ENCODE results near the gene NFU1. TPM values are rescaled to one million over a fixed set of nuclear protein-coding genes. Genes with fewer than 3 reads are reported as not detected.
A peak's percentile ranks its signal among the peaks of the same experiment; 100 is the strongest.

The NFU1 gene
- polyA plus RNA-seq (ENCODE audit: insufficient read length), result 54.1 TPM

GRCh38 chr2:69436938-69437750, at the start of gene NFU1:
TSS of gene NFU1 (minus strand) at chr2:69437435. CDS start at chr2:69437422, 13 bp downstream.
- DNase-seq, result peak; percentile 96

DNA sequence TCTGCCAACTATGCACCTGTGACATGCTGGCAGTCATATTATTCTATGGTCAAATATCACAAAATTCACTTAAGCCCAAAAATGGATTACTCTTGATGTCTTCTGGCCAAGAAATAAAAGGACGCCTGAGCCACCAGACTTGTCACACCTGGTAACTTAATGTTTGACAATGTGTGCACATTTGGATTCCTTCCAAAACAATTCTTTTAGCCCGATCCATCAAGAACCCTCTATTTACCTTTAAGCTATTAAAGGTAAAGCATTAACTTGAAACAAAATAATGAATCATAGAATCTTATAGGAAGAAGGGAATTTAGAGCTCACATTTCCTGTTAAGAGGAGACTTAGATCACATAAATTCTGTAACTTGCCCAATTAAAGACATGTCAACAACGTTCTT, 46.5 kb upstream of the NFU1 start:
- DNase-seq, result no peak

DNA sequence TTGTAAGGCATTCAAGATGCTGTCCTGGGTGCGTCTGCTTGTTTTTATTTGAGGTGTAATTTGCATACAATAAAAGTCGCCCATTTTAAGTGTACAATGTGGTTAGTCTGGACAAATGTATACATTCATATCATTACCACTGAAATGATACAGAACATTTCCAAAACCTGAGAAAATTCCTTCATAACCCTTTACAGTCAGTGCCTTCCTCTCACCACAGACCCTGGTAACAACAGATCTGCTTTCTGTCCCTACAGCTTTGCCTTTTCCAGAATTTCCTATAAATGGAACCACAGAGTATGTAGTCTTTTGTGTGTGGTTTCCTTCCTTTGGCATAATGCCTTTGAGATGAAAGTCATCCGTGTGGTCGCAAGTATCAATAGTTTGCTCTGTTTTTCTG, 45.8 kb upstream of the NFU1 start:
- no peak for DNase-seq

GRCh38 chr2:69482471-69482870, 45.2 kb upstream of the NFU1 start:
- no peak for DNase-seq

DNA sequence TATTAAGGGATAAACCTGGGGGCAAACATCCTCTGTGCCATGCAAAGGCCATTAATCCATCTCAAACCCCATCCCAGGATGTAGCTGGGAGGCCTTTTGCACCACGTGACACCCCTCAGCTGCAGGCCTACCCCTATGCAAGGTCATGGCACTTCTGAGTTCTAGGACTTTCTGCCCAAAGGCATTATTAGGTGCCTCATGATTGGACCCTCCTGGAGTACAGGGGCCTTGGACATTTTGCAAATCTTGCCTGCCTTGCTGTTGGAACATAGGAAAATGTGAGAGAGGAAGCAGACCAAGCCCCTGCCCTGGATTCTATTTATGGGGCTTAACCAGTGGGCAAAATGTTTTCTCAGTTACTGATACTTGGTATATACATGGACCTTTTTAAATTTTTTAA, 44.2 kb upstream of the NFU1 start:
- no peak for DNase-seq

- no peak for DNase-seq
Measured at GRCh38 chr2:69477627-69478026, 40.4 kb upstream of the NFU1 start.

DNA sequence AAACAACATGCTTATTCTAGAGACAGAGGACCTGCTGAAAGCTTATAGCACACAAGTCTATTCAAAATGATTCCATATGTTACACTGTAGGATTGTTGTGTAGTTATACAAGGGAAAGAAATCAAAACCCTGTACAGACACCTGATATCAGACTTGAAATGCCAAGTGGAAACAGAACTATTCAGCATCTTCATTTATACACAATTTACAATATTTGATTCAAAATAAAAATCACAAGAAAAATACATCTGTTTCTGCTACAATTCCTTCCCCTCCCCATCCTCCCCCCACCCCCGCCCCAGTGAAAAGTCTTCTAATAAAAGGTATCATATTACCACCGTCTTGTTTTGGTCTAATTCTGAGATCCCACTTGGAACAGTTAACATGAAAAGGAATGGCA, 37.5 kb upstream of the NFU1 start:
- DNase-seq, result no peak

DNA sequence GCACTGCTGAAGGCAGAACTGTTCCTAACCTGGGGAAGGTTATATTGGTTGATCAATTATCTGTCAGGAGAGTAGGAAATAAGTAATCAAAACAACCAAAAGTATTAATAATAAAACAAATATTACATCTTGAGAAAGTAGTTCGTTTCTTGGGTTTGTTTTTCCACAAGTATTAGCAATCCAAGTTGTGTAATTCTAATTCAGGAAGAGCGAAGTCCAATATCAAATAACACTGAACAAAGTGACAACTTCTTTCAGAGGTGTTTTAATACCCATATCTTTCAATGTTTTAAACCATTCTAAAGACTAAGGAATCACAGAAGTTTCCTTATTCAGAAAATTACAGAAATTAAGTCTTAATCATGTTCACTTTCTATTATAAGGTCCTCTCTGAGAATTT, 34.6 kb upstream of the NFU1 start:
- no peak for DNase-seq

DNA sequence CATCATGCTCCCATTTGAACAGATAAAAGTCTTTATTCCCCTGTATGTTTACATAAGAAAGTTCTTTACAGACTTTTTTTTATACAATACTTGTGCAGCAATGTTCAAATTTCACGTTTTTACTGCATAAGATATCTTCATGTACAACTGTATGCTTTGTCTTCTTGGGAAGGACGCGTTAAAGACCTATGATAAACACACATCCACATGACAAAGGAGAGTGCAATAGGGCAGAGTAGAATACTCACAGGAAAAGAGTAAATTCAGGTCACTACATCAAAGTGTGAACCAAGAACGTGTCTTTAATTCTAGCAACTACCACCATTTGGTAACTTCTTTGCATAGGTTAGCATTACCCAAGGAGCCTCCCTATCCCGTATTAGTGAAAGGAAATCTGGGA, 33.7 kb upstream of the NFU1 start:
- DNase-seq, result no peak

DNA sequence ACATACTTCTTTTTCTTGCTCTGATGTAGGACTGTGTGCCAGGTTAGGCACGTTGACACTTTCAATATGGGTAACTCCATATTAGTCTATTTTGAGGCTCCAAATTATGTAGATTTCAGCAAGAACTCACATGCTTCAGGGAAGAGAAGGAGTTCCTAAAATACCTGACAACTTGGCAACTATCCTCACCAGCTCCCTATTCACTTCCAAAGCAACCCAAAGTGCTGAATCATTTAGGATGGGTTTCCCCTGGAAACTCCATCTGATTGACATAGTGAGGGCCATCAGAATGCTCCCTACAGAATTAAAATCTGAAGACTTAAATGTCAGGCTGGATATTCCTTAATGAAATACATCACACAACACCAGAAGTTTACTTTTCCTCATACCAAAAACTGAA, 32.5 kb upstream of the NFU1 start:
- no peak for DNase-seq

DNA sequence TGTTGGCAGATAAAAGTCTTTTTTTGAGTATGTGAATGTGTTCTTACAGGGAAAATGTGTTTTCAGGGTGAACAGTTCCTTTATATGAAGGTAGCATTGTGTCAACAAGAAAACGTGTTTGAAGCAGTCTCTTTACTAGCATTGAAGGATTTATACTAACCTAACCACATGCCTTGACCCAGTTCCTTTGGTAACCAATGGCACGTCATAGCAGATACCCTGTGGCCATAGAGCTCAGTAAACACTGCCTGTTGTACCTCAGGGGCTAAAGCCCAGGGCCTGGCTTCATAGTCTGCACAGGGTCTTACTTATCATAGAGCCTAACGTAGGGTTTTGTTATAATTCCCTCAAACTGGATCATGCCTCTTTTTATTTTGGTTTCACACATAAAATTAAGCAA, 32.1 kb upstream of the NFU1 start:
- DNase-seq, result no peak

GRCh38 chr2:69466728-69467127, 29.5 kb upstream of the NFU1 start:
- DNase-seq, result no peak

DNA sequence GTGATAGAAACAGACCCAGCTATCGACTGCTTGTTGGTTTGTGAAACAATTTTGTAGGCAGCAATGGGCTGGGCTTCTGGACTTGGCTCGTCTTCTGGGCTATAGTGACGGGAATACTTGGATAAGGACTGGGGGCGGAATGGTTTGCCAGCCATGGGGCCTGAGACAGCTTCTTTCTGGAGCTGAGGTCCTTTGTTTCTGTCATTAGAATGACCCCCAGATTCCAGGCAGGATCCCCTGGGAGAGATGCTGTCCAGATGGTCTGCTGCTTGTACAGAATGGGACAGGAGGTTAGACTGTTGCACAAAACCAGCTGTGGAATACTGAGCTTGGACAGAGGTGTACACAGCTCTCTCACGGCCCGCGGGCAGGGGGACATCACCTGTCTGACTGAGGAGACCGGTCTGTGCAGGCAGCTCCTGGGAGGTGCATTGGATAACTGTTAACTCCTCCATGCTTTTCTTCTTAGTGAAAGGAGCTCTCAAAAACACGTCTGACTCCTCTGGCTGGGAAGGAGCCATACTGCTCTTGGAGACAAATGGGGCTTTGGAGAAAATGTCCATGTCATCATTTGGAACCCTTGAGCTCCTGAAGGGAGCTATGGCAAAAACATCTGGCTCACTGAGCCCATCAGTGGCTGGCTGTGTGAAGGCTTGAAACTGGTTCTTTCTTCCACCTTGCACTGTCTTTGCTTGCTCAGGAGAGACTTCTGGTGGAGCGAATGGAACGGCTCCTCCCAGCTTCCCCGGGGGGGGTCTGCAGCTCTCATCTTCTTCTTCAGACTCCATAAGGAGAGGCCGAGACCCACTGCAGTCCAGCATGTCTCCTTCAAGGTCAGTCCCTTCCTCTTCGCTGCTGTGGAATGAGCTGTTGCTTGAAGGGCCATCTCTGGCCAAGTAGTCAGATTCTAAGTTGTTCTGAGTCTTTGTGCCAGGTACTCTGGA, 28.6 kb upstream of the NFU1 start:
- DNase-seq, result peak; percentile 36

GRCh38 chr2:69464575-69464974, 27.3 kb upstream of the NFU1 start:
- peak; percentile 8 for DNase-seq

DNA sequence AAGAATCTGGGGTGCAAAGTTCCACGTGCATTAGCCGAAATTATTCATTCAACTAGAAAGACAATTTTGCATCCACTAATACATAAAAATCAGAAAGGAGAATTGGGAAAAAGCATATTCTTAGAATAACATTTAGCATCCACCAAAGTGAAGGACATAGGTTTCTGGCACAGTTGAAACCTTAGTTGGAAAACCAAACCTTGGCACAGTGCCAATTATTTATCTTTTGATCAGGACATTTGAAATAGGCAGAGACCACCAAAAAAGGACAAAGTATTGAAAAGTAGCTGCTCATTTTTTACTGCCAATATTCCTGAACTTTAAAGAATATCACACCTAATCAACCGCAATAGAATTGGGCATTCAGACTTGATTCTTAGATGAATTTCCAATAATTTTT, 25.5 kb upstream of the NFU1 start:
- DNase-seq, result no peak

DNA sequence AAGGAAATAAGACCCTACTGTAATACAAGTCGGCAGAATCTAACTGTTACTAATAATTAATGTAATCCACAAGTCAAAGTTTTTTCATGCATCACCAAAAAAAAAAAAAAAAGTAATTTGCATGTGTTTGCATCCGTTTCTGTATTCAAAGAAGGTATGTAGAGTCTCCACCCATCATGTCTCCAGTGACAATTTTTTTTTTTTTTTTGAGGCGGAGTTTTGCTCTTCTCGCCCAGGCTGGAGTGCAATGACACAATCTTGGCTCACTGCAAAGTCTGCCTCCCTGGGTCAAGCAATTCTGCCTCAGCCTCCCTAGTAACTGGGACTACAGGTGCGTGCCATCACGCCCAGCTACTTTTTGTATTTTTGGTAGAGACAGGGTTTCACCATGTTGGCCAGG, 24.2 kb upstream of the NFU1 start:
- no peak for DNase-seq

DNA sequence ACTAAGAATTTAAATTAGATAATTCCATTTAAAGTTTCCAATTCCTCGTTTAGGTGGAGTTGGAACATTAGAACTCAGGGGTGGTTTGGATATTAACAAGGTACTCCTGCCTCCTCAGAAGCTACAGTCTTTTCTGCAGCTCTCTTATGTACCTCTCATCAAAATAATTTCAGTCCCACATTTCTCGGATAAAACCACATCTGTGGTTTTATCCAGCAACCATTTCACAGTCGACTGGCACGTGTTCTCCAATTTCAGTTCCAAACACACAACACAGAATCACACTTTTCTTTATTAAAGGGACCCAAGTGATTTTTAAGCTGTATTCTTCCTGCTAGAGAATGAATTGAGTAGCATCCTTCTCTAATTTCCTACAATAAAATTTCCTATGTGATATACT, 22.7 kb upstream of the NFU1 start:
- no peak for DNase-seq

GRCh38 chr2:69456950-69457445, 19.8 kb upstream of the NFU1 start:
- no peak for DNase-seq

- no peak for DNase-seq
Measured at GRCh38 chr2:69456154-69456553, 18.9 kb upstream of the NFU1 start.

- DNase-seq, result no peak
Measured at GRCh38 chr2:69454976-69455375, 17.7 kb upstream of the NFU1 start.

GRCh38 chr2:69453475-69454129, 16.4 kb upstream of the NFU1 start:
- DNase-seq, result no peak

DNA sequence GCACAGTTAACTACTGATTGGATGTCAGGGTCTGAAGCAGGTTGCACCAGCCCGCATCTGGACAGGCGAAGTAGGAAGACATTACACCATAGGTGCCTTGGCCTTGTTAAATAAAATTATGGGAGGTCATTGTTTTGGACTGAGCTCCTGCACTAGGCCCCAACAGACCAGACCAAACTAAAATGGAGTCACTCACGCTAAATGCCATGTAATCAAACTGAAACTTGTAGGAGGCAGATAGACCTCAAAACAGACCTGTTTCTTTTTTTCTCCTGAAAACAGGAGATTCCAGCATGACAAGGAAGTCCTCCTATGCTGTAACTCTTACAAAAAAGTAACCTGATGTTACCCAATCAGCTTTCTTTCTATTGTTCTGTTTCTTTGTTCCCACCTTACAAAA, 15.5 kb upstream of the NFU1 start:
- no peak for DNase-seq
